ENCODE measurements around the gene TNFSF10. TPM values are rescaled to one million over a fixed set of nuclear protein-coding genes. Genes with fewer than 3 reads are reported as not detected.
"Not testable (repeated sequence)": the region's sequence is repeated elsewhere in the genome, so short reads cannot be mapped to it uniquely, and the experiment has no call there.

Gene TNFSF10
- total RNA-seq (2014; rRNA removed; shearing (Covaris generic)) (0.63 TPM in 1 of 2 replicates, not detected in the other), polyA plus RNA-seq (2016; fragmentation: Nextera tagmentation; extraction: Ambion mirVana) (not detected in 2 replicates)

GRCh38 chr3:172522871-172523818 is at the start of gene TNFSF10:
TSS of gene TNFSF10 (minus strand) at chr3:172523430. CDS start at chr3:172523384, 46 bp downstream.
- WGBS, 2 experiments (ENCODE audit: low coverage in 1 of 2, low lambda C conversion rate in 2 of 2, missing lambda C conversion rate in 2 of 2), result 8 to 12% methylated on average over 9 of the region's 9 CpGs
- Histone ChIP-seq H3K9me3 (ENCODE audit: low read depth) (no peaks in the 10 kb centered on the region), H3K27ac (no peak within 1 kb of the TSS), H3K9me2 (ENCODE audit: insufficient read depth) (no peaks in the 10 kb centered on the region), H3K4me3 (peak within 1 kb of the TSS; percentile 44), H3K4me2 (ENCODE audit: unreplicated experiment) (peak within 1 kb of the TSS; percentile 57), H3K9ac (peak within 1 kb of the TSS; percentile 19; the same call in 1 of the 2 replicates), H3K27me3 (replicated peaks; ENCODE audit: insufficient read depth) (no peaks in the 10 kb centered on the region), H3K4me1 (ENCODE audit: insufficient read depth) (peaks cover 10% of the 10 kb centered on the region; the same call in 1 of the 2 replicates), H2AFZ (peak within 1 kb of the TSS; percentile 64), H3K79me2 (ENCODE audit: insufficient read depth) (no peaks in the 10 kb centered on the region), H4K20me1 (ENCODE audit: insufficient read depth) (no peaks in the 10 kb centered on the region), H3K36me3 (ENCODE audit: low read depth) (no peaks in the 10 kb centered on the region), H3F3A (ENCODE audit: insufficient read depth) (no peaks in the 10 kb centered on the region)
- TF ChIP-seq EZH2 (IDR thresholded peaks at IDR 0.05; ENCODE audit: insufficient read depth, poor library complexity, severe bottlenecking) (no peak), EZH2phosphoT487 (IDR thresholded peaks at IDR 0.05; ENCODE audit: insufficient read depth, low read depth) (no peak)
- peak; percentile 47 for DNase-seq
- in situ Hi-C loops (cut with MboI), result no loop called here

GRCh38 chr3:172569128-172570008 is 46.1 kb upstream of the TNFSF10 start:
- Histone ChIP-seq H2AFZ (no peak overlapping the region), H3K9me3 (ENCODE audit: low read depth) (no peaks in the 10 kb centered on the region), H4K20me1 (ENCODE audit: insufficient read depth) (no peaks in the 10 kb centered on the region), H3K9me2 (ENCODE audit: insufficient read depth) (no peaks in the 10 kb centered on the region), H3K4me2 (ENCODE audit: unreplicated experiment) (no peak overlapping the region), H3K27me3 (replicated peaks; ENCODE audit: insufficient read depth) (no peaks in the 10 kb centered on the region), H3K4me1 (ENCODE audit: insufficient read depth) (no peaks in the 10 kb centered on the region), H3K36me3 (ENCODE audit: low read depth) (no peaks in the 10 kb centered on the region), H3K79me2 (ENCODE audit: insufficient read depth) (no peaks in the 10 kb centered on the region), H3F3A (ENCODE audit: insufficient read depth) (no peaks in the 10 kb centered on the region), H3K4me3 (no peak overlapping the region), H3K27ac (no peak overlapping the region), H3K9ac (no peak overlapping the region)
- 67 to 73% methylated on average over 4 of the region's 4 CpGs for WGBS, 2 experiments (ENCODE audit: low coverage in 1 of 2, low lambda C conversion rate in 2 of 2, missing lambda C conversion rate in 2 of 2)
- no peak for DNase-seq
- in situ Hi-C loops (cut with MboI), result no loop called here
- TF ChIP-seq EZH2phosphoT487 (IDR thresholded peaks at IDR 0.05; ENCODE audit: insufficient read depth, low read depth) (no peak), EZH2 (IDR thresholded peaks at IDR 0.05; ENCODE audit: insufficient read depth, poor library complexity, severe bottlenecking) (no peak)

DNA sequence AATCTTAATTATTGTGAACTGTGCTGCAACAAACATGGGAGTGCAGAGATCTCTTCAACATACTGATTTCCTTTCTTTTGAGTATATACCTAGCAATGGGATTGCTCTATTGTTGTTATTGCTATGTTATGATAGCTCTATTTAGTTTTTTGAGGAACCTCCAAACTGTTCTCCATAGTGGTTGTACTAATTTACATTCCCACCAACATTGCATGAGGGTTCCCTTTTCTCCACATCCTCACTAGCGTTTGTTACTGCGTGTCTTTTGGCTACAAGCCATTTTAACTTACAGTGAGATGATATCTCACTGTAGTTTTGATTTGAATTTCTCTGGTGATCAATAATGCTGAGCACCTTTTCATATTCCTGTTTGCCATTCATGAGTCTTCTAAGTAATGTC is 45.5 kb upstream of the TNFSF10 start:
- Histone ChIP-seq H3K27me3 (replicated peaks; ENCODE audit: insufficient read depth) (no peaks in the 10 kb centered on the region), H3F3A (ENCODE audit: insufficient read depth) (peaks cover 4% of the 10 kb centered on the region; the same call in 1 of the 2 replicates), H3K9ac (no peak overlapping the region), H2AFZ (no peak overlapping the region), H3K79me2 (ENCODE audit: insufficient read depth) (no peaks in the 10 kb centered on the region), H3K36me3 (ENCODE audit: low read depth) (no peaks in the 10 kb centered on the region), H4K20me1 (ENCODE audit: insufficient read depth) (no peaks in the 10 kb centered on the region), H3K27ac (no peak overlapping the region), H3K4me3 (no peak overlapping the region), H3K4me1 (ENCODE audit: insufficient read depth) (no peaks in the 10 kb centered on the region; the same call in 1 of the 2 replicates), H3K9me3 (ENCODE audit: low read depth) (no peaks in the 10 kb centered on the region), H3K9me2 (ENCODE audit: insufficient read depth) (no peaks in the 10 kb centered on the region), H3K4me2 (ENCODE audit: unreplicated experiment) (no peak overlapping the region)
- TF ChIP-seq EZH2phosphoT487 (IDR thresholded peaks at IDR 0.05; ENCODE audit: insufficient read depth, low read depth), result no peak
- no peak for TF ChIP-seq EZH2 (IDR thresholded peaks at IDR 0.05; ENCODE audit: insufficient read depth, poor library complexity, severe bottlenecking)
- in situ Hi-C loops (cut with MboI), result no loop called here
- no peak for DNase-seq
- WGBS, 2 experiments (ENCODE audit: low coverage in 1 of 2, low lambda C conversion rate in 2 of 2, missing lambda C conversion rate in 2 of 2), result 58 to 76% methylated on average over 2 of the region's 2 CpGs

DNA sequence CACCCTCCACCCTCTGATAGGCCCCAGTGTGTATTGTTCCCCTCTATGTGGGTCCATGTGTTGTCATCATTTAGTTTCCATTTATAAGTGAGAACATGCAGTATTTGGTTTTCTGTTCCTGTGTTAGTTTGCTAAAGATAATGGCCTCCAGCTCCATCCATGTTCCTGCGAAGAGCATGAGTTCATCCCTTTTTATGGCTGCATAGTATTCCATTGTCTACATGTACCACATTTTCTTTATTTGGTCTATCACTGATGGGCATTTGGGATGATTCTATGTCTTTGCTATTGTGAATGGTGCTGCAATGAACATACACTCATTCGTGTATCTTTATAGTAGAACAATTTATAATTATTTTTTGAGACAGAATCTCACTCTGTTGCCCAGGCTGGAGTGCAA is 43.6 kb upstream of the TNFSF10 start:
- H3K9me2 ChIP-seq (ENCODE audit: insufficient read depth); H3K9ac ChIP-seq; H3K27ac ChIP-seq; H3K4me3 ChIP-seq; H4K20me1 ChIP-seq (ENCODE audit: insufficient read depth); H2AFZ ChIP-seq; H3K9me3 ChIP-seq (ENCODE audit: low read depth); H3K36me3 ChIP-seq (ENCODE audit: low read depth); H3K27me3 ChIP-seq (replicated peaks; ENCODE audit: insufficient read depth); H3K4me2 ChIP-seq (ENCODE audit: unreplicated experiment); H3K79me2 ChIP-seq (ENCODE audit: insufficient read depth); DNase-seq; in situ Hi-C loops (cut with MboI): not testable (repeated sequence)
- peaks cover 13% of the 10 kb centered on the region; the same call in 1 of the 2 replicates for H3F3A ChIP-seq (ENCODE audit: insufficient read depth)
- 96 to 98% methylated on average over 2 of the region's 2 CpGs for WGBS, 2 experiments (ENCODE audit: low coverage in 1 of 2, low lambda C conversion rate in 2 of 2, missing lambda C conversion rate in 2 of 2)
- peaks cover 13% of the 10 kb centered on the region for H3K4me1 ChIP-seq (ENCODE audit: insufficient read depth)

All from GM23248 (cell line).